Mesenchymal stem cell (in vitro differentiated cells and primary cell): Measurements from ENCODE around the gene OTOS.

ENCODE experiments used
- DNase-seq: peaks from one replicate; pipeline ENCODE4 v3.0.0-alpha.2; 2013
- H2AFZ ChIP-seq: one replicate; pipeline ENCODE4 v1.6.1; 2013; ENCODE audit warnings: low read depth, mild to moderate bottlenecking, control low read depth, inconsistent platforms, low read length, moderate library complexity
- H2AK5ac ChIP-seq: 2 replicates; pipeline ENCODE4 v1.6.1; 2013; ENCODE audit warnings: low read length, moderate library complexity, mild to moderate bottlenecking, inconsistent platforms; ENCODE audit not compliant: severe bottlenecking
- H2BK120ac ChIP-seq: one replicate; pipeline ENCODE4 v1.6.1; 2013; ENCODE audit warnings: low read depth, mild to moderate bottlenecking, inconsistent platforms, low read length, moderate library complexity
- H2BK12ac ChIP-seq, 2 experiments: one replicate each; pipeline ENCODE4 v1.6.1; 2013; ENCODE audit warnings: inconsistent platforms in 2 of 2, low read length in 2 of 2, mild to moderate bottlenecking in 2 of 2, moderate library complexity in 2 of 2, control low read depth in 1 of 2
- H2BK15ac ChIP-seq: one replicate; pipeline ENCODE4 v1.6.1; 2013; ENCODE audit warnings: mild to moderate bottlenecking, low read depth, inconsistent platforms; ENCODE audit not compliant: poor library complexity, severe bottlenecking
- H2BK5ac ChIP-seq: 2 replicates; pipeline ENCODE4 v1.6.1; 2013; ENCODE audit warnings: low read depth, mild to moderate bottlenecking, low read length, control low read depth, inconsistent platforms; ENCODE audit not compliant: poor library complexity, severe bottlenecking
- H3K14ac ChIP-seq, 2 experiments: one replicate each; pipeline ENCODE4 v1.6.1; 2013; ENCODE audit warnings: inconsistent platforms in 2 of 2, low read length in 2 of 2, control low read depth in 1 of 2, mild to moderate bottlenecking in 1 of 2, moderate library complexity in 1 of 2
- H3K18ac ChIP-seq, 2 experiments: one replicate each; pipeline ENCODE4 v1.6.1; 2013; ENCODE audit warnings: inconsistent platforms in 2 of 2, low read length in 2 of 2, control low read depth in 1 of 2, low read depth in 1 of 2, mild to moderate bottlenecking in 1 of 2
- H3K23ac ChIP-seq, 2 experiments: one replicate each; pipeline ENCODE4 v1.6.1; 2013; ENCODE audit warnings: inconsistent platforms in 2 of 2, low read length in 2 of 2, mild to moderate bottlenecking in 2 of 2, moderate library complexity in 2 of 2, control low read depth in 1 of 2
- H3K27ac ChIP-seq: 2 replicates; pipeline ENCODE4 v1.5.1; 2013; ENCODE audit warnings: mild to moderate bottlenecking, moderate library complexity, low read length, control low read depth, inconsistent platforms; ENCODE audit not compliant: poor library complexity, severe bottlenecking
- H3K27me3 ChIP-seq, 2 experiments: 2 replicates each; pipeline versions ENCODE4 v1.6.1 to v1.7.0; 2013; ENCODE audit warnings: low read length in 2 of 2, mild to moderate bottlenecking in 2 of 2, moderate library complexity in 2 of 2, control low read depth in 1 of 2, inconsistent platforms in 1 of 2; ENCODE audit not compliant: control insufficient read depth in 1 of 2, insufficient read depth in 1 of 2
- H3K36me3 ChIP-seq, 2 experiments: 2 replicates each; pipeline versions ENCODE4 v1.6.1 to v1.7.0; 2013; ENCODE audit warnings: low read length in 2 of 2, control low read depth in 1 of 2, inconsistent platforms in 1 of 2, low read depth in 1 of 2, mild to moderate bottlenecking in 1 of 2; ENCODE audit not compliant: insufficient read depth in 2 of 2, control insufficient read depth in 1 of 2
- H3K4ac ChIP-seq, 2 experiments: one replicate each; pipeline ENCODE4 v1.6.1; 2013; ENCODE audit warnings: inconsistent platforms in 2 of 2, low read length in 2 of 2, mild to moderate bottlenecking in 2 of 2, moderate library complexity in 2 of 2, control low read depth in 1 of 2, low read depth in 1 of 2
- H3K4me1 ChIP-seq: 2 replicates; pipeline ENCODE4 v1.6.1; 2013; ENCODE audit warnings: low read depth, low read length, control low read depth; ENCODE audit not compliant: control insufficient read depth, insufficient read depth
- H3K4me2 ChIP-seq: 2 replicates; pipeline ENCODE4 v1.6.1; 2013; ENCODE audit warnings: low read length, mild to moderate bottlenecking, inconsistent platforms; ENCODE audit not compliant: poor library complexity, severe bottlenecking
- H3K4me3 ChIP-seq, 2 experiments: 2 replicates each; pipeline versions ENCODE4 v1.5.1 to v1.7.0; 2013; ENCODE audit warnings: low read length in 2 of 2, mild to moderate bottlenecking in 2 of 2, control low read depth in 1 of 2, low read depth in 1 of 2; ENCODE audit not compliant: insufficient read depth in 1 of 2
- H3K79me1 ChIP-seq: replicated peaks from 2 replicates; pipeline ENCODE4 v1.6.1; 2013; ENCODE audit warnings: mild to moderate bottlenecking, control low read depth, low read length, inconsistent platforms; ENCODE audit not compliant: poor library complexity, severe bottlenecking
- H3K9ac ChIP-seq: 2 replicates; pipeline ENCODE4 v1.7.0; 2013; ENCODE audit warnings: mild to moderate bottlenecking, low read length, moderate library complexity
- H3K9me3 ChIP-seq: 2 replicates; pipeline ENCODE4 v1.7.0; 2013; ENCODE audit warnings: mild to moderate bottlenecking, low read length; ENCODE audit not compliant: control insufficient read depth
- H4K8ac ChIP-seq: one replicate; pipeline ENCODE4 v1.6.1; 2013; ENCODE audit warnings: inconsistent platforms, mild to moderate bottlenecking, low read length, moderate library complexity
- H4K91ac ChIP-seq: one replicate; pipeline ENCODE4 v1.6.1; 2013; ENCODE audit warnings: mild to moderate bottlenecking, low read length, inconsistent platforms
- WGBS: methylation state at CpG from one replicate; pipeline ENCODE4 v1.1.7; 2013; ENCODE audit warnings: mixed read lengths; 5-methylcytosine and 5-hydroxymethylcytosine counted together

OTOS gene

GRCh38 chr2:240109386-240109785 lies 31.1 kb downstream of the OTOS start:
- H3K4me2 ChIP-seq = no peak overlapping the region
- no peak overlapping the region for H2BK12ac ChIP-seq
- no peak overlapping the region for H3K4ac ChIP-seq
- no peak overlapping the region for H2AFZ ChIP-seq
- H3K4me3 ChIP-seq = no peak overlapping the region
- H3K36me3 ChIP-seq = no peaks in the 10 kb centered on the region
- 70% methylated on average over 11 of the region's 11 CpGs for WGBS
- H3K27me3 ChIP-seq = peaks cover 3 to 56% of the 10 kb centered on the region in 2 experiments
- no peaks in the 10 kb centered on the region for H3K79me1 ChIP-seq
- H3K18ac ChIP-seq = no peak overlapping the region
- H3K9ac ChIP-seq = no peak overlapping the region
- no peak overlapping the region for H4K91ac ChIP-seq
- no peak overlapping the region for H2AK5ac ChIP-seq
- H3K14ac ChIP-seq = no peak overlapping the region
- DNase-seq = no peak
- H2BK15ac ChIP-seq = no peak overlapping the region
- H3K4me1 ChIP-seq = no peaks in the 10 kb centered on the region
- no peak overlapping the region for H2BK120ac ChIP-seq
- no peaks in the 10 kb centered on the region for H3K9me3 ChIP-seq
- no peak overlapping the region for H4K8ac ChIP-seq
- no peak overlapping the region for H3K23ac ChIP-seq
- H3K27ac ChIP-seq = no peak overlapping the region
- no peak overlapping the region for H2BK5ac ChIP-seq

GRCh38 chr2:240107477-240107796 lies 33.0 kb downstream of the OTOS start:
- no peak overlapping the region for H2BK12ac ChIP-seq
- no peak overlapping the region for H3K27ac ChIP-seq
- H4K8ac ChIP-seq = no peak overlapping the region
- H2BK120ac ChIP-seq = no peak overlapping the region
- H3K23ac ChIP-seq = no peak overlapping the region
- no peak overlapping the region for H2BK15ac ChIP-seq
- no peak for DNase-seq
- no peak overlapping the region for H4K91ac ChIP-seq
- H3K79me1 ChIP-seq = no peaks in the 10 kb centered on the region
- peaks cover 3 to 48% of the 10 kb centered on the region in 2 experiments for H3K27me3 ChIP-seq
- no peaks in the 10 kb centered on the region for H3K9me3 ChIP-seq
- H3K4me1 ChIP-seq = peaks cover 1% of the 10 kb centered on the region
- no peak overlapping the region for H2AFZ ChIP-seq
- no peak overlapping the region for H2BK5ac ChIP-seq
- no peak overlapping the region for H3K18ac ChIP-seq
- WGBS = 79% methylated on average over 6 of the region's 6 CpGs
- no peaks in the 10 kb centered on the region for H3K36me3 ChIP-seq
- H3K14ac ChIP-seq = no peak overlapping the region
- H3K9ac ChIP-seq = no peak overlapping the region
- H3K4me2 ChIP-seq = no peak overlapping the region
- no peak overlapping the region for H2AK5ac ChIP-seq
- no peak overlapping the region for H3K4ac ChIP-seq
- H3K4me3 ChIP-seq = no peak overlapping the region

GRCh38 chr2:240106765-240107476 lies 33.5 kb downstream of the OTOS start:
- H3K9ac ChIP-seq = no peak overlapping the region
- no peak overlapping the region for H4K91ac ChIP-seq
- no peak overlapping the region for H2BK120ac ChIP-seq
- no peaks in the 10 kb centered on the region for H3K36me3 ChIP-seq
- H3K4me1 ChIP-seq = peaks cover 1% of the 10 kb centered on the region
- no peaks in the 10 kb centered on the region for H3K9me3 ChIP-seq
- H2AK5ac ChIP-seq = no peak overlapping the region
- H2BK12ac ChIP-seq = no peak overlapping the region
- no peak for DNase-seq
- no peak overlapping the region for H2AFZ ChIP-seq
- peaks cover 3 to 44% of the 10 kb centered on the region in 2 experiments for H3K27me3 ChIP-seq
- no peak overlapping the region for H2BK5ac ChIP-seq
- H3K23ac ChIP-seq = no peak overlapping the region
- H3K4me2 ChIP-seq = no peak overlapping the region
- no peak overlapping the region for H3K14ac ChIP-seq
- 80% methylated on average over 17 of the region's 17 CpGs for WGBS
- H2BK15ac ChIP-seq = no peak overlapping the region
- no peak overlapping the region for H3K4ac ChIP-seq
- H3K79me1 ChIP-seq = no peaks in the 10 kb centered on the region
- H4K8ac ChIP-seq = no peak overlapping the region
- no peak overlapping the region for H3K4me3 ChIP-seq
- no peak overlapping the region for H3K27ac ChIP-seq
- H3K18ac ChIP-seq = no peak overlapping the region

- Histone ChIP-seq H4K91ac (no peak overlapping the region), H3K4me1 (peaks cover 1% of the 10 kb centered on the region), H3K79me1 (no peaks in the 10 kb centered on the region), H3K4me2 (no peak overlapping the region), H2BK15ac (no peak overlapping the region), H3K36me3 (no peaks in the 10 kb centered on the region), H2BK5ac (no peak overlapping the region), H3K27ac (no peak overlapping the region), H3K18ac (no peak overlapping the region), H2BK12ac (no peak overlapping the region), H2BK120ac (no peak overlapping the region), H3K23ac (no peak overlapping the region), H2AFZ (no peak overlapping the region), H3K9ac (no peak overlapping the region), H3K4me3 (no peak overlapping the region), H3K14ac (no peak overlapping the region), H3K9me3 (peaks cover under 1% of the 10 kb centered on the region), H4K8ac (no peak overlapping the region), H2AK5ac (no peak overlapping the region), H3K4ac (no peak overlapping the region), H3K27me3 (peaks cover 0 to 35% of the 10 kb centered on the region in 2 experiments)
- WGBS = 72% methylated on average over 11 of the region's 11 CpGs
- no peak for DNase-seq
These were observed 34.5 kb downstream of the OTOS start for GRCh38 chr2:240105982-240106381.
